Adrenal gland (tissue), 12 donors: Measurements from ENCODE around the gene CAMKMT. TPM values are rescaled to one million over a fixed set of nuclear protein-coding genes. Genes with fewer than 3 reads are reported as not detected.

Experiments
- DNase-seq, 7 donors: peaks; one replicate each; pipeline ENCODE4 v3.0.0-alpha.2; 2019 to 2020
- H3K27ac ChIP-seq, 5 donors: fragments of 200-600 bp; sonication (generic) in 4 of 5; 1 replicate in 3 of 5; 2 replicates in 2 of 5; pipeline versions ENCODE4 v1.5.1 to v1.8.0; 2016 to 2020; ENCODE audit warnings: mild to moderate bottlenecking in 1 of 5
- H3K27me3 ChIP-seq: fragments of 200-600 bp; 2 replicates; pipeline ENCODE4 v1.8.0; 2021
- H3K36me3 ChIP-seq, 2 donors: fragments of 200-600 bp; replicated peaks in 1 of 2; 1 replicate in 1 of 2; 2 replicates in 1 of 2; pipeline versions ENCODE4 v1.5.1 to v1.8.0; 2018 to 2022
- H3K4me1 ChIP-seq, 2 donors: fragments of 200-600 bp; replicated peaks in 1 of 2; 1 replicate in 1 of 2; 2 replicates in 1 of 2; pipeline versions ENCODE4 v1.5.1 to v1.8.0; 2018 to 2021
- H3K4me3 ChIP-seq, 4 donors: fragments of 200-600 bp; sonication (generic) in 3 of 4; one replicate each; pipeline ENCODE4 v1.5.1; 2016 to 2018
- H3K9me3 ChIP-seq, 3 donors: fragments of 200-600 bp; sonication (generic) in 1 of 3; replicated peaks in 1 of 3; 1 replicate in 2 of 3; 2 replicates in 1 of 3; pipeline versions ENCODE4 v1.5.1 to v1.8.0; 2016 to 2021
- CTCF ChIP-seq, 6 experiments: fragments of 450-650 bp in 4 of 6; fragments of 200-600 bp in 2 of 6; sonication (generic) in 1 of 6; IDR thresholded peaks; 1 replicate in 5 of 6; 2 replicates in 1 of 6; pipeline versions ENCODE4 v1.5.1 to v1.8.0; 2016 to 2021; ENCODE audit warnings: antibody characterized with exemption in 6 of 6, mild to moderate bottlenecking in 2 of 6, moderate library complexity in 1 of 6
- POLR2A ChIP-seq, 2 donors: fragments of 450-650 bp; IDR thresholded peaks; one replicate each; pipeline ENCODE4 v1.6.1; 2017; ENCODE audit warnings: antibody characterized with exemption in 2 of 2, mild to moderate bottlenecking in 2 of 2, moderate library complexity in 1 of 2
- whole genome bisulfite sequencing, 4 donors: extraction: QIAGEN DNeasy Blood & Tissue Kit in 2 of 4; methylation state at CpG; one replicate each; pipeline versions ENCODE4 v1.1.5 to v1.1.7; 2013 to 2017; 5-methylcytosine and 5-hydroxymethylcytosine counted together
- intact Hi-C, 2 donors: fragments of 100-400 bp; cut with DNase I; formaldehyde crosslinking; loops; one replicate each; pipeline versions ENCODE4 v1.14.1 to v1.15.0; 2022 to 2023
- polyA plus RNA-seq, 3 donors: library from polyadenylated mRNA; stranded (reverse); fragments of 200-250 nt in 2 of 3; fragments of 350-450 nt in 1 of 3; fragmentation: Illumina TruSeq in 1 of 3; extraction: RNeasy Lipid Tissue Mini Kit (QIAGEN cat#74804) in 1 of 3; gene quantifications; one replicate each; pipeline ENCODE4 v1.2.3, GENCODE V29; 2013 to 2014
- total RNA-seq, 9 donors: library from RNA; depleted of rRNA in 4 of 9; stranded (reverse); fragments of >200 nt in 4 of 9; fragments of 120-200 nt in 1 of 9; fragmentation: NEBNext Ultra II Directional in 1 of 9; extraction: Animal tissue kit (Norgen Biotek cat#: 25700) in 1 of 9; gene quantifications; one replicate each; pipeline versions ENCODE4 v1.1.0 to v1.2.4, GENCODE V29; 2013 to 2023
- donor health status: healthy with polysubstance abuse.
- donor health status: Bipolar disorder and iron deficiency.
- donor health status: DM: yes; HTN: yes; CAD: no.
- donor health status: DM: no; HTN: no; CAD: no.
- donor health status: DM: no; HTN: no; CAD: no.
- donor health status: DM: yes; HTN: yes; CAD: no.

The CAMKMT gene
- total and polyA plus RNA-seq, 12 donors: 2.6 to 14.0 (median 8.6) TPM

- intact Hi-C loops: no loop called here
- TF ChIP-seq CTCF (IDR thresholded peaks at IDR 0.05) (no peak), POLR2A (IDR thresholded peaks at IDR 0.05) (no peak)
- H3K27ac ChIP-seq: no peak overlapping the region
Measured at GRCh38 chr2:44529448-44529847, 167.7 kb downstream of the CAMKMT start.

GRCh38 chr2:44531289-44531688 is 169.5 kb downstream of the CAMKMT start:
- 78 to 83% (median 79%) methylated on average over 2 of the region's 2 CpGs for WGBS, 4 donors
- intact Hi-C loops: no loop called here

More at GRCh38 chr2:44529448-44529847, 167.7 kb downstream of the CAMKMT start:
- no peaks in the 10 kb centered on the region for H3K9me3 ChIP-seq
- no peak for DNase-seq
- H3K36me3 ChIP-seq: no peaks in the 10 kb centered on the region
- H3K4me1 ChIP-seq: no peaks in the 10 kb centered on the region
- no peak overlapping the region for H3K4me3 ChIP-seq
- H3K27me3 ChIP-seq: no peaks in the 10 kb centered on the region

GRCh38 chr2:44532031-44532430 is 170.3 kb downstream of the CAMKMT start:
- TF ChIP-seq CTCF (IDR thresholded peaks at IDR 0.05) (no peak), POLR2A (IDR thresholded peaks at IDR 0.05) (no peak)
- no peak overlapping the region for H3K4me3 ChIP-seq
- 78 to 91% (median 87%) methylated on average over 2 of the region's 2 CpGs for WGBS, 4 donors
- no peaks in the 10 kb centered on the region for H3K36me3 ChIP-seq
- no peaks in the 10 kb centered on the region for H3K4me1 ChIP-seq
- DNase-seq: no peak
- no peak overlapping the region for H3K27ac ChIP-seq
- intact Hi-C loops: no loop called here
- H3K9me3 ChIP-seq: no peaks in the 10 kb centered on the region
- no peaks in the 10 kb centered on the region for H3K27me3 ChIP-seq

More at GRCh38 chr2:44531289-44531688, 169.5 kb downstream of the CAMKMT start:
- Histone ChIP-seq H3K27ac (no peak overlapping the region), H3K36me3 (no peaks in the 10 kb centered on the region), H3K27me3 (no peaks in the 10 kb centered on the region), H3K4me1 (no peaks in the 10 kb centered on the region), H3K9me3 (no peaks in the 10 kb centered on the region), H3K4me3 (no peak overlapping the region)
- no peak for TF ChIP-seq CTCF (IDR thresholded peaks at IDR 0.05)
- no peak for TF ChIP-seq POLR2A (IDR thresholded peaks at IDR 0.05)
- no peak for DNase-seq

GRCh38 chr2:44533508-44533907 is 171.8 kb downstream of the CAMKMT start:
- DNase-seq: no peak
- no peaks in the 10 kb centered on the region for H3K27me3 ChIP-seq
- 82 to 92% (median 85%) methylated on average over 1 of the region's 1 CpG for WGBS, 4 donors
- H3K4me1 ChIP-seq: no peaks in the 10 kb centered on the region
- no peak overlapping the region for H3K4me3 ChIP-seq
- no peak overlapping the region for H3K27ac ChIP-seq
- intact Hi-C loops: no loop called here
- TF ChIP-seq POLR2A (IDR thresholded peaks at IDR 0.05) (no peak), CTCF (IDR thresholded peaks at IDR 0.05) (no peak)
- H3K36me3 ChIP-seq: no peaks in the 10 kb centered on the region
- H3K9me3 ChIP-seq: no peaks in the 10 kb centered on the region
